Right lobe of liver (tissue), 4 donors: Measurements from ENCODE around the gene P2RY2.

ENCODE experiments used
- POLR2A ChIP-seq: fragments of 450-650 bp; IDR thresholded peaks from one replicate; pipeline ENCODE4 v1.6.1; 2017; ENCODE audit warnings: antibody characterized with exemption, mild to moderate bottlenecking
- TF ChIP-seq, protein P1 (sequence below), 4 donors: fragments of 200-600 bp in 3 of 4; fragments of 450-650 bp in 1 of 4; IDR thresholded peaks; one replicate each; pipeline versions ENCODE4 v1.5.1 to v1.8.0; 2016 to 2022; ENCODE audit warnings: antibody characterized with exemption in 4 of 4, mild to moderate bottlenecking in 2 of 4
- donor health status: DM: no; HTN: no; CAD: no.
- donor health status: DM: no; HTN: no; CAD: no.
- donor health status: DM: no; HTN: yes; CAD: no.

DNA sequence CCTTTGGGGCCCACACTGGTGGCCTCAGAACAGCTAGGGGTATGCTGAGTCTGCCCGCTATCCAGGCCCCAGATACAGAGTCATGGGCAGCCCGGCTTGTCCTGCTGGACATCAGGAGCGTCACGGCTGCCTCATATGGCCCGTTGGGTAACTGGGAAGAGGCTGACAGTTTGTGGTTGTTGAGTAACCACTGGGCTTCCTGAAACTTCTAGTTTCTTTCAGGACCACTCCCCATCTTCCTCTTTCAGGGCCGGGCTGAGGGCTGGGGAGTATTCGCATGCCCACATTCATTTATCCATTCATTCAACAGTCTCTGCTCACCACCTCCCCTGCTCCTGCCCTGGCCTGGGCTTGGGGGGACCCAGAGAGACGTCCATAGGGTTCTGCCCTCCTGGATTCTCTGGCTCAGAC is 13.4 kb upstream of the P2RY2 start:
- no peak for TF ChIP-seq POLR2A
- TF ChIP-seq, protein P1, sequence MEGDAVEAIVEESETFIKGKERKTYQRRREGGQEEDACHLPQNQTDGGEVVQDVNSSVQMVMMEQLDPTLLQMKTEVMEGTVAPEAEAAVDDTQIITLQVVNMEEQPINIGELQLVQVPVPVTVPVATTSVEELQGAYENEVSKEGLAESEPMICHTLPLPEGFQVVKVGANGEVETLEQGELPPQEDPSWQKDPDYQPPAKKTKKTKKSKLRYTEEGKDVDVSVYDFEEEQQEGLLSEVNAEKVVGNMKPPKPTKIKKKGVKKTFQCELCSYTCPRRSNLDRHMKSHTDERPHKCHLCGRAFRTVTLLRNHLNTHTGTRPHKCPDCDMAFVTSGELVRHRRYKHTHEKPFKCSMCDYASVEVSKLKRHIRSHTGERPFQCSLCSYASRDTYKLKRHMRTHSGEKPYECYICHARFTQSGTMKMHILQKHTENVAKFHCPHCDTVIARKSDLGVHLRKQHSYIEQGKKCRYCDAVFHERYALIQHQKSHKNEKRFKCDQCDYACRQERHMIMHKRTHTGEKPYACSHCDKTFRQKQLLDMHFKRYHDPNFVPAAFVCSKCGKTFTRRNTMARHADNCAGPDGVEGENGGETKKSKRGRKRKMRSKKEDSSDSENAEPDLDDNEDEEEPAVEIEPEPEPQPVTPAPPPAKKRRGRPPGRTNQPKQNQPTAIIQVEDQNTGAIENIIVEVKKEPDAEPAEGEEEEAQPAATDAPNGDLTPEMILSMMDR (IDR thresholded peaks at IDR 0.05), result no peak
